ENCODE results near the gene TRAF3IP1. TPM values are rescaled to one million over a fixed set of nuclear protein-coding genes. Genes with fewer than 3 reads are reported as not detected.
"Not testable (repeated sequence)": the region's sequence is repeated elsewhere in the genome, so short reads cannot be mapped to it uniquely, and the experiment has no call there.

TRAF3IP1 gene
- total and polyA plus RNA-seq, 9 donors = 4.4 to 11.5 (median 8.3) TPM

GRCh38 chr2:238325694-238326093 is 5.4 kb downstream of the TRAF3IP1 start:
- WGBS (ENCODE audit: insufficient coverage) = 68% methylated on average over 6 of the region's 9 CpGs
- H3K36me3 ChIP-seq (ENCODE audit: control insufficient read depth, insufficient read depth, low read length) = peaks cover 34% of the 10 kb centered on the region

GRCh38 chr2:238326801-238327365 is 6.6 kb downstream of the TRAF3IP1 start:
- H3K36me3 ChIP-seq (ENCODE audit: control insufficient read depth, insufficient read depth, low read length) = peaks cover 34% of the 10 kb centered on the region
- H3K27me3 ChIP-seq (ENCODE audit: control insufficient read depth, insufficient read depth, low read length) = no peaks in the 10 kb centered on the region
- H3K4me1 ChIP-seq (ENCODE audit: control insufficient read depth, insufficient read depth, low read length) = no peaks in the 10 kb centered on the region
- no peak for DNase-seq
- peaks cover 2% of the 10 kb centered on the region for H3K9me3 ChIP-seq (replicated peaks; ENCODE audit: control insufficient read depth, low read depth, low read length)
- WGBS (ENCODE audit: insufficient coverage) = 93% methylated on average over 11 of the region's 12 CpGs
- H3K27ac ChIP-seq (ENCODE audit: low read length) = no peak overlapping the region
- no peak overlapping the region for H3K4me3 ChIP-seq (ENCODE audit: low read length)

More at GRCh38 chr2:238325694-238326093, 5.4 kb downstream of the TRAF3IP1 start:
- no peak for DNase-seq
- Histone ChIP-seq H3K4me1 (ENCODE audit: control insufficient read depth, insufficient read depth, low read length) (peaks cover 9% of the 10 kb centered on the region), H3K4me3 (ENCODE audit: low read length) (no peak overlapping the region), H3K27ac (ENCODE audit: low read length) (no peak overlapping the region), H3K9me3 (replicated peaks; ENCODE audit: control insufficient read depth, low read depth, low read length) (peaks cover 2% of the 10 kb centered on the region), H3K27me3 (ENCODE audit: control insufficient read depth, insufficient read depth, low read length) (no peaks in the 10 kb centered on the region)

GRCh38 chr2:238327751-238328150 is 7.4 kb downstream of the TRAF3IP1 start:
- WGBS (ENCODE audit: insufficient coverage) = no CpG with 5 or more reads among the region's 3 CpGs

GRCh38 chr2:238330391-238330790 is 10.1 kb downstream of the TRAF3IP1 start:
- Histone ChIP-seq H3K4me1 (ENCODE audit: control insufficient read depth, insufficient read depth, low read length) (no peaks in the 10 kb centered on the region), H3K27me3 (ENCODE audit: control insufficient read depth, insufficient read depth, low read length) (no peaks in the 10 kb centered on the region), H3K9me3 (replicated peaks; ENCODE audit: control insufficient read depth, low read depth, low read length) (peaks cover 2% of the 10 kb centered on the region), H3K36me3 (ENCODE audit: control insufficient read depth, insufficient read depth, low read length) (peaks cover 38% of the 10 kb centered on the region), H3K4me3 (ENCODE audit: low read length) (no peak overlapping the region), H3K27ac (ENCODE audit: low read length) (no peak overlapping the region)
- WGBS (ENCODE audit: insufficient coverage) = 93% methylated on average over 9 of the region's 9 CpGs
- no peak for DNase-seq

More at GRCh38 chr2:238327751-238328150, 7.4 kb downstream of the TRAF3IP1 start:
- H3K4me3 ChIP-seq (ENCODE audit: low read length) = no peak overlapping the region
- peaks cover 36% of the 10 kb centered on the region for H3K36me3 ChIP-seq (ENCODE audit: control insufficient read depth, insufficient read depth, low read length)
- H3K27ac ChIP-seq (ENCODE audit: low read length) = no peak overlapping the region
- H3K4me1 ChIP-seq (ENCODE audit: control insufficient read depth, insufficient read depth, low read length) = no peaks in the 10 kb centered on the region
- no peak for DNase-seq
- H3K27me3 ChIP-seq (ENCODE audit: control insufficient read depth, insufficient read depth, low read length) = no peaks in the 10 kb centered on the region
- peaks cover 2% of the 10 kb centered on the region for H3K9me3 ChIP-seq (replicated peaks; ENCODE audit: control insufficient read depth, low read depth, low read length)

- Histone ChIP-seq H3K4me1 (ENCODE audit: control insufficient read depth, insufficient read depth, low read length) (no peaks in the 10 kb centered on the region), H3K4me3 (ENCODE audit: low read length) (no peak overlapping the region), H3K27me3 (ENCODE audit: control insufficient read depth, insufficient read depth, low read length) (no peaks in the 10 kb centered on the region), H3K36me3 (ENCODE audit: control insufficient read depth, insufficient read depth, low read length) (peaks cover 35% of the 10 kb centered on the region), H3K9me3 (replicated peaks; ENCODE audit: control insufficient read depth, low read depth, low read length) (peaks cover 2% of the 10 kb centered on the region), H3K27ac (ENCODE audit: low read length) (no peak overlapping the region)
- WGBS (ENCODE audit: insufficient coverage) = no CpG with 5 or more reads among the region's 5 CpGs
- no peak for DNase-seq
These were observed 11.6 kb downstream of the TRAF3IP1 start for GRCh38 chr2:238331916-238332315.

GRCh38 chr2:238334885-238335284 is 14.6 kb downstream of the TRAF3IP1 start:
- H3K4me1 ChIP-seq (ENCODE audit: control insufficient read depth, insufficient read depth, low read length) = no peaks in the 10 kb centered on the region
- H3K27ac ChIP-seq (ENCODE audit: low read length) = no peak overlapping the region
- no peak for DNase-seq
- no peak overlapping the region for H3K4me3 ChIP-seq (ENCODE audit: low read length)
- peaks cover 18% of the 10 kb centered on the region for H3K36me3 ChIP-seq (ENCODE audit: control insufficient read depth, insufficient read depth, low read length)
- 93% methylated on average over 4 of the region's 6 CpGs for whole genome bisulfite sequencing (ENCODE audit: insufficient coverage)
- no peaks in the 10 kb centered on the region for H3K9me3 ChIP-seq (replicated peaks; ENCODE audit: control insufficient read depth, low read depth, low read length)
- no peaks in the 10 kb centered on the region for H3K27me3 ChIP-seq (ENCODE audit: control insufficient read depth, insufficient read depth, low read length)

- not testable (repeated sequence) for H3K4me3 ChIP-seq (ENCODE audit: low read length); H3K4me1 ChIP-seq (ENCODE audit: control insufficient read depth, insufficient read depth, low read length); H3K27ac ChIP-seq (ENCODE audit: low read length); DNase-seq; H3K9me3 ChIP-seq (replicated peaks; ENCODE audit: control insufficient read depth, low read depth, low read length); H3K27me3 ChIP-seq (ENCODE audit: control insufficient read depth, insufficient read depth, low read length)
- peaks cover 13% of the 10 kb centered on the region for H3K36me3 ChIP-seq (ENCODE audit: control insufficient read depth, insufficient read depth, low read length)
- 80% methylated on average over 1 of the region's 8 CpGs for WGBS (ENCODE audit: insufficient coverage)
These were observed 15.3 kb downstream of the TRAF3IP1 start for GRCh38 chr2:238335591-238335990.

GRCh38 chr2:238336151-238336550 is 15.8 kb downstream of the TRAF3IP1 start:
- Histone ChIP-seq H3K27me3 (ENCODE audit: control insufficient read depth, insufficient read depth, low read length) (no peaks in the 10 kb centered on the region), H3K36me3 (ENCODE audit: control insufficient read depth, insufficient read depth, low read length) (peaks cover 13% of the 10 kb centered on the region), H3K4me1 (ENCODE audit: control insufficient read depth, insufficient read depth, low read length) (no peaks in the 10 kb centered on the region), H3K4me3 (ENCODE audit: low read length) (no peak overlapping the region), H3K9me3 (replicated peaks; ENCODE audit: control insufficient read depth, low read depth, low read length) (no peaks in the 10 kb centered on the region), H3K27ac (ENCODE audit: low read length) (no peak overlapping the region)
- 67% methylated on average over 1 of the region's 2 CpGs for WGBS (ENCODE audit: insufficient coverage)
- no peak for DNase-seq

- no peak overlapping the region for H3K27ac ChIP-seq (ENCODE audit: low read length)
- no peaks in the 10 kb centered on the region for H3K9me3 ChIP-seq (replicated peaks; ENCODE audit: control insufficient read depth, low read depth, low read length)
- H3K4me3 ChIP-seq (ENCODE audit: low read length) = no peak overlapping the region
- WGBS (ENCODE audit: insufficient coverage) = 74% methylated on average over 4 of the region's 5 CpGs
- H3K36me3 ChIP-seq (ENCODE audit: control insufficient read depth, insufficient read depth, low read length) = peaks cover 13% of the 10 kb centered on the region
- no peaks in the 10 kb centered on the region for H3K4me1 ChIP-seq (ENCODE audit: control insufficient read depth, insufficient read depth, low read length)
- H3K27me3 ChIP-seq (ENCODE audit: control insufficient read depth, insufficient read depth, low read length) = no peaks in the 10 kb centered on the region
- no peak for DNase-seq
These were observed 16.6 kb downstream of the TRAF3IP1 start for GRCh38 chr2:238336793-238337444.

GRCh38 chr2:238337846-238338245 is 17.5 kb downstream of the TRAF3IP1 start:
- WGBS (ENCODE audit: insufficient coverage) = 86% methylated on average over 5 of the region's 5 CpGs

More at GRCh38 chr2:238337846-238338245, 17.5 kb downstream of the TRAF3IP1 start:
- Histone ChIP-seq H3K27ac (ENCODE audit: low read length) (no peak overlapping the region), H3K4me1 (ENCODE audit: control insufficient read depth, insufficient read depth, low read length) (no peaks in the 10 kb centered on the region), H3K36me3 (ENCODE audit: control insufficient read depth, insufficient read depth, low read length) (peaks cover 10% of the 10 kb centered on the region), H3K27me3 (ENCODE audit: control insufficient read depth, insufficient read depth, low read length) (no peaks in the 10 kb centered on the region), H3K9me3 (replicated peaks; ENCODE audit: control insufficient read depth, low read depth, low read length) (no peaks in the 10 kb centered on the region), H3K4me3 (ENCODE audit: low read length) (no peak overlapping the region)
- no peak for DNase-seq

Data from muscle of leg (tissue), 11 donors.